Stomach (tissue), 9 donors: ENCODE measurements around the gene ULK4. TPM values are rescaled to one million over a fixed set of nuclear protein-coding genes. Genes with fewer than 3 reads are reported as not detected.

Source experiments
- DNase-seq, 2 donors: peaks; one replicate each; pipeline versions ENCODE4 v3.0.0 to v3.0.0-alpha.2; 2013 to 2019
- H3K27ac ChIP-seq, 5 donors: fragments of 200-600 bp in 4 of 5; sonication (generic) in 4 of 5; one replicate each; pipeline ENCODE4 v1.5.1; 2013 to 2019; ENCODE audit warnings: mild to moderate bottlenecking in 1 of 5, moderate library complexity in 1 of 5
- H3K27me3 ChIP-seq, 3 donors: fragments of 200-600 bp; sonication (generic); one replicate each; pipeline ENCODE4 v1.5.1; 2017 to 2019; ENCODE audit warnings: mixed run types in 1 of 3
- H3K36me3 ChIP-seq, 4 donors: fragments of 200-600 bp; sonication (generic); 1 replicate in 3 of 4; 2 replicates in 1 of 4; pipeline ENCODE4 v1.5.1; 2016 to 2019
- H3K4me1 ChIP-seq, 4 donors: fragments of 200-600 bp; sonication (generic); one replicate each; pipeline ENCODE4 v1.5.1; 2016 to 2019
- H3K4me3 ChIP-seq, 4 donors: fragments of 200-600 bp; sonication (generic) in 3 of 4; one replicate each; pipeline ENCODE4 v1.5.1; 2016 to 2019; ENCODE audit warnings: mild to moderate bottlenecking in 1 of 4
- H3K9me3 ChIP-seq, 4 donors: fragments of 200-600 bp; sonication (generic); one replicate each; pipeline ENCODE4 v1.5.1; 2016 to 2019
- CTCF ChIP-seq, 7 experiments: fragments of 450-650 bp in 4 of 7; fragments of 200-600 bp in 3 of 7; sonication (generic) in 3 of 7; IDR thresholded peaks; one replicate each; pipeline ENCODE4 v1.5.1; 2016 to 2019; ENCODE audit warnings: antibody characterized with exemption in 7 of 7, control low read depth in 2 of 7, mild to moderate bottlenecking in 1 of 7
- EP300 ChIP-seq: sonication (generic); formaldehyde crosslinking; IDR thresholded peaks from one replicate; pipeline ENCODE4 v1.6.1; 2017; ENCODE audit warnings: antibody characterized with exemption
- POLR2A ChIP-seq, 4 donors: fragments of 450-650 bp; IDR thresholded peaks; one replicate each; pipeline ENCODE4 v1.6.1; 2016; ENCODE audit warnings: antibody characterized with exemption in 4 of 4, control low read depth in 2 of 4, mild to moderate bottlenecking in 1 of 4, moderate library complexity in 1 of 4
- POLR2AphosphoS5 ChIP-seq, 3 donors: sonication (generic); formaldehyde crosslinking; IDR thresholded peaks; one replicate each; pipeline ENCODE4 v1.6.1; 2016; ENCODE audit warnings: antibody characterized with exemption in 3 of 3
- WGBS, 5 donors: extraction: QIAGEN DNeasy Blood & Tissue Kit in 3 of 5; methylation state at CpG; one replicate each; pipeline versions ENCODE4 v1.1.5 to v1.1.7; 2013 to 2018; 5-methylcytosine and 5-hydroxymethylcytosine counted together
- intact Hi-C: fragments of 100-400 bp; cut with DNase I; formaldehyde crosslinking; loops from one replicate; pipeline ENCODE4 v1.15.1; 2023; ENCODE audit warnings: low total_unique reads
- polyA plus RNA-seq, 3 donors: library from polyadenylated mRNA; stranded (reverse); fragments of 200-250 nt; gene quantifications; one replicate each; pipeline ENCODE4 v1.2.3, GENCODE V29; 2013
- total RNA-seq, 5 donors: library from RNA; depleted of rRNA; stranded (reverse); fragments of >200 nt; gene quantifications; one replicate each; pipeline versions ENCODE4 v1.1.0 to v1.2.3, GENCODE V29; 2014 to 2016
- donor health status: healthy with polysubstance abuse.
- donor health status: Bipolar disorder and iron deficiency.
- donor health status: healthy.

The ULK4 gene
- total and polyA plus RNA-seq, 8 donors = 1.6 to 150 (median 7.4) TPM

GRCh38 chr3:41943311-41943843 lies 18.5 kb downstream of the ULK4 start:
- Histone ChIP-seq H3K9me3 (no peaks in the 10 kb centered on the region), H3K4me3 (no peak overlapping the region), H3K36me3 (peaks cover 0 to 20% (median 9%) of the 10 kb centered on the region in 4 donors), H3K4me1 (no peaks in the 10 kb centered on the region), H3K27ac (no peak overlapping the region), H3K27me3 (no peaks in the 10 kb centered on the region)
- TF ChIP-seq CTCF (IDR thresholded peaks at IDR 0.05) (no peak), EP300 (no peak), POLR2AphosphoS5 (IDR thresholded peaks at IDR 0.05) (no peak), POLR2A (IDR thresholded peaks at IDR 0.05) (no peak)
- no peak for DNase-seq
- intact Hi-C loops = no loop called here
- WGBS, 5 donors = 93 to 99% (median 96%) methylated on average over 3 of the region's 3 CpGs

DNA sequence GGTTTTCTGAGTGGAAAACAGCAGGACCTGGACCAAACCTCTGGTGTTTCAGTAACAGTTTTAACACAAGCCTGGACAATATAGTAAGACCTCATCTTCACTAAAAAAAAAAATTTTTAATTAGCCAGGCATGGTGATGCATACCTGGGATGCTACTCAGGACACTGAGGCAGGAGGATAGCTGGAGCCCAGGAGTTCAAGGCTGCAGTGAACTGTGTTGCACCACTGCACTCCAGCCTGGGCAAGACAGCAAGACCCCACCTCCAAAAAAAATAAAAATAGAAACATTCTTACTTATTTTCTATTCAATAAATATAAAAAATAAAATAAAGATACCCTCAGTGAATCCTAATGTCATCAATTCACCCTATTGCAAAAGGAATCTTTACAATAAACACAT lies 21.5 kb downstream of the ULK4 start:
- intact Hi-C loops = no loop called here
- no peak for DNase-seq
- Histone ChIP-seq H3K4me3 (no peak overlapping the region), H3K36me3 (no peaks in the 10 kb centered on the region), H3K27ac (no peak overlapping the region), H3K27me3 (no peaks in the 10 kb centered on the region), H3K9me3 (no peaks in the 10 kb centered on the region), H3K4me1 (no peaks in the 10 kb centered on the region)
- TF ChIP-seq POLR2AphosphoS5 (IDR thresholded peaks at IDR 0.05) = no peak
- TF ChIP-seq EP300 = no peak
- no peak for TF ChIP-seq POLR2A (IDR thresholded peaks at IDR 0.05)
- TF ChIP-seq CTCF (IDR thresholded peaks at IDR 0.05) = no peak

GRCh38 chr3:41936384-41936783 lies 25.5 kb downstream of the ULK4 start:
- 90 to 100% (median 97%) methylated on average over 1 of the region's 1 CpG for WGBS, 5 donors
- H3K36me3 ChIP-seq = no peaks in the 10 kb centered on the region
- peaks cover 0 to 19% (median 13%) of the 10 kb centered on the region in 4 donors for H3K4me1 ChIP-seq
- no peaks in the 10 kb centered on the region for H3K27me3 ChIP-seq
- DNase-seq = no peak
- H3K4me3 ChIP-seq = no peak overlapping the region
- no peaks in the 10 kb centered on the region for H3K9me3 ChIP-seq
- TF ChIP-seq POLR2A (IDR thresholded peaks at IDR 0.05) = no peak
- no peak for TF ChIP-seq CTCF (IDR thresholded peaks at IDR 0.05)
- no peak overlapping the region for H3K27ac ChIP-seq
- intact Hi-C loops = no loop called here

DNA sequence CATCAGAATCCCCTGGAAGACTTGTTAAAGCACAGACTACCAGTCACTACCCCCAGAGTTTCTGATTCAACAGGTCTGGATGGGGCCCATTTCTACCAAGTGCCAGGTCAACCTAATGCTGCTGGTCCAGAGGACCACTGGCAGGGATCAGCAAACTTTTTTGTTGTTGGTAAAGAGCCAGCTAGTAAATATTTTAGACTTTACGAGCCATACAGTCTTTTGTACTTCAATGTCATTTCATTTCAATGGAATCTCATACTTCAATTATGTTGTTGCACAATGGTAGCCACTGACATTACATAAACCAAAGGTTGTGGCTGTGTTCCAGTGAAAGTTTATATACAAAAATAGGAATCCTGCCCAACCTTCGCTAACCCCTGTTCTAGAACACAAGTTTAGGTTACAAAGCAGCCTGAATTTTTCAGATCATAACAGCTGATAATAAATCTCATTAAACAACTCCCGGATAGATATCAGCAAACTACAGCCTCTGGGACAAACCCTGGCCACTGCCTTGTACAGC lies 28.7 kb downstream of the ULK4 start:
- peaks cover 0 to 5% (median 0%) of the 10 kb centered on the region in 4 donors for H3K36me3 ChIP-seq
- no peak overlapping the region for H3K4me3 ChIP-seq
- H3K27ac ChIP-seq = peak overlapping the region in 2 of 5 donors; percentile 17 to 38
- TF ChIP-seq POLR2AphosphoS5 (IDR thresholded peaks at IDR 0.05) (peak in 1 of 3 donors; percentile 35), CTCF (IDR thresholded peaks at IDR 0.05) (no peak)
- 31 to 53% (median 43%) methylated on average over 3 of the region's 3 CpGs for WGBS, 5 donors
- no peaks in the 10 kb centered on the region for H3K27me3 ChIP-seq
- intact Hi-C loops = no loop called here
- H3K9me3 ChIP-seq = no peaks in the 10 kb centered on the region
- H3K4me1 ChIP-seq = peaks cover 0 to 19% (median 13%) of the 10 kb centered on the region in 4 donors
- peak in 1 of 2 donors; percentile 6 for DNase-seq
